ENCODE results near the gene ARHGEF38.

DNA sequence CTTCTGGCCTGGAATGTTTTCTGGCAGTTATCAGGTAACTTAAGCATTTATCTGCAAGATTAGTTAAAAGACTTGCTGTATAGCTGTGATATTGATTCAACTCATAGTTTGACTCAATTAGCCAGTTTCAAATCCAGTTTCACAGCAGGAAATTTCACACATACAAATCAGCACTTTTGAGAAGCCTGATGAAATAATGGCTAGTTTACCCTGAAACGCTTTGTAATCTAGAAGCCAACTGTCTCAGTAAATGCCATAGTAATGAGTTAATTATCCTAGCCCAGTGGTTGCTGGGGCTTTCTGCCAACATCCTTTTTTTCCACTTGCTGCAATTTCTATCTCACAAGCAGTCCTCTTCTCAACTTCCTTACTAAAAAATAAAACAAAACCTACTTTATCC lies 53.1 kb downstream of the ARHGEF38 start:
- TF ChIP-seq CEBPB (IDR thresholded peaks at IDR 0.05), result no peak
- no peak for TF ChIP-seq ZBTB7A (IDR thresholded peaks at IDR 0.05; ENCODE audit: low read depth)
- TF ChIP-seq EP300 (IDR thresholded peaks at IDR 0.05; ENCODE audit: borderline replicate concordance), result no peak
- TF ChIP-seq, protein P1, sequence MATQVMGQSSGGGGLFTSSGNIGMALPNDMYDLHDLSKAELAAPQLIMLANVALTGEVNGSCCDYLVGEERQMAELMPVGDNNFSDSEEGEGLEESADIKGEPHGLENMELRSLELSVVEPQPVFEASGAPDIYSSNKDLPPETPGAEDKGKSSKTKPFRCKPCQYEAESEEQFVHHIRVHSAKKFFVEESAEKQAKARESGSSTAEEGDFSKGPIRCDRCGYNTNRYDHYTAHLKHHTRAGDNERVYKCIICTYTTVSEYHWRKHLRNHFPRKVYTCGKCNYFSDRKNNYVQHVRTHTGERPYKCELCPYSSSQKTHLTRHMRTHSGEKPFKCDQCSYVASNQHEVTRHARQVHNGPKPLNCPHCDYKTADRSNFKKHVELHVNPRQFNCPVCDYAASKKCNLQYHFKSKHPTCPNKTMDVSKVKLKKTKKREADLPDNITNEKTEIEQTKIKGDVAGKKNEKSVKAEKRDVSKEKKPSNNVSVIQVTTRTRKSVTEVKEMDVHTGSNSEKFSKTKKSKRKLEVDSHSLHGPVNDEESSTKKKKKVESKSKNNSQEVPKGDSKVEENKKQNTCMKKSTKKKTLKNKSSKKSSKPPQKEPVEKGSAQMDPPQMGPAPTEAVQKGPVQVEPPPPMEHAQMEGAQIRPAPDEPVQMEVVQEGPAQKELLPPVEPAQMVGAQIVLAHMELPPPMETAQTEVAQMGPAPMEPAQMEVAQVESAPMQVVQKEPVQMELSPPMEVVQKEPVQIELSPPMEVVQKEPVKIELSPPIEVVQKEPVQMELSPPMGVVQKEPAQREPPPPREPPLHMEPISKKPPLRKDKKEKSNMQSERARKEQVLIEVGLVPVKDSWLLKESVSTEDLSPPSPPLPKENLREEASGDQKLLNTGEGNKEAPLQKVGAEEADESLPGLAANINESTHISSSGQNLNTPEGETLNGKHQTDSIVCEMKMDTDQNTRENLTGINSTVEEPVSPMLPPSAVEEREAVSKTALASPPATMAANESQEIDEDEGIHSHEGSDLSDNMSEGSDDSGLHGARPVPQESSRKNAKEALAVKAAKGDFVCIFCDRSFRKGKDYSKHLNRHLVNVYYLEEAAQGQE (IDR thresholded peaks at IDR 0.05; ENCODE audit: low read depth), result no peak
- TF ChIP-seq EGR1 (IDR thresholded peaks at IDR 0.05), result no peak
- no peak for TF ChIP-seq MAX (IDR thresholded peaks at IDR 0.05)
- TF ChIP-seq FOXM1 (IDR thresholded peaks at IDR 0.05; ENCODE audit: borderline replicate concordance, low read depth), result no peak
- peak; percentile 54 for TF ChIP-seq NFIC (IDR thresholded peaks at IDR 0.05)
- no peak for TF ChIP-seq TAF1 (IDR thresholded peaks at IDR 0.05; ENCODE audit: low read depth)
- no peak for TF ChIP-seq CREB1 (IDR thresholded peaks at IDR 0.05; ENCODE audit: low read depth)
